ENCODE results near the gene HMHB1. TPM values are rescaled to one million over a fixed set of nuclear protein-coding genes. Genes with fewer than 3 reads are reported as not detected.

HMHB1 gene
- polyA plus RNA-seq (2013, experiment 1 of 2), result not detected
- not detected for polyA plus RNA-seq (2013, experiment 2 of 2)

DNA sequence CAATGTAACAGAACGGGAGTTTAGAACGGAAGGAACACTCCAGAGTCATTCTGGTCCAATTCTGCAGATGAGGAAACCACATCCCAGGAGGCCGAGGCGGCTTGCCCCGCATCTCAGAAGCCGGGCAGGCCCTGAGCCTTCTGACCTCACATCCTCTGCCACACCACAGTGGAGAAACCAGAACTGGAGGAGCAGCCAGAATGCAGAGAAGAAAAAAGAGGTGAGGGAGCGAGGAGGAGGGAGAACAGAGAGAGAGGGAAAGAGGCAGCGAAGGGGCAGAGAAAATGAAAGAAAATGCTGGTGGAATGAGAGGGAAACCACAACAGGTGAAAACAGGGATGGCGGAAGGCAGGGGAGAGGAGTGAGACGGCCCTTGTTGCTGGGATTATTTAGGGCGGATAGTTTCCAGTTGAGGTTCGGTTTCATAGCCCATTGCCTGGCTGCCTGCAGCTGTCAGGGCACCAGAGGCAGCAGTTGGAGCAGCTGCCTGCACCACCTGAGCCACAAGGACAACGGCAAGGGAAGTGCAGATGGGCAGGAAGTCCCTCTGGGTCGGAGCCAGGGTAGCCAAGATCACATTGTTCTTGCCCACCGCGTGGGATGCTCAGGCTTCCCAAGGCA is at the start of gene HMHB1:
Gene HMHB1 (plus strand): TSS at position 77 of the 621 bp plus-strand sequence.
- Histone ChIP-seq H3K27me3 (ENCODE audit: insufficient read depth, low read length) (no peaks in the 10 kb centered on the region), H3K9me3 (ENCODE audit: insufficient read depth, low read depth, low read length) (no peaks in the 10 kb centered on the region), H3K4me3 (ENCODE audit: low read length) (no peak within 1 kb of the TSS), H3K27ac (ENCODE audit: low read depth, low read length) (no peak within 1 kb of the TSS), H3K4me1 (ENCODE audit: insufficient read depth, low read length) (no peaks in the 10 kb centered on the region), H3K9ac (ENCODE audit: low read depth, low read length) (no peak within 1 kb of the TSS), H3K36me3 (ENCODE audit: insufficient read depth, low read length) (no peaks in the 10 kb centered on the region)
- WGBS, result 95% methylated on average over 16 of the region's 16 CpGs

DNA sequence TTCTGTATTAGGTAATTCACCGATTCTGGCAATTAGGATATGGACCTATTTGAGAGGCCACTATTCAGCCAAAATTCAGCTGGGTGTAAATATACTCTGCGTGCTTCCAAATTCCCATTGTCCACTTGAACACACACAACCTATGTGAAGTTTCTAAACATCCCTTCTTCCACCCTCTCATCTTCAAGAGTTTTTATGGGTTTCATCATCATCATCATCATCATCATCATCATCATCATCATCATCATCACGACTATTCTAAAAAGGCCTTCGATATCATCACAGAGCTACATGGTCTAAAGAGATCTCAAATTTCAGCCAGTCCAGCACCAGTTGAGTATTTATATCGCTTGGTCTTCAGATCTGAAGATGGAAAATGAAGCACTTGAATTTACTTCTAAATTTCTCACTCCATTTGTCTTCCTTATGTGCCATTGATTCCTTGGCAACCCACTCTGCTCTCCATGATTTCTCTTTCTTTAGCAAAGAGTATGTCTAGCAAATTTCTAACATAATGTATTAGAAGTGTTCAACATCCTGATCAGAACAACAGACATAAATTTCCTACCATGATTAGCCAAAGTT is 49.2 kb upstream of the HMHB1 start:
- Histone ChIP-seq H3K9ac (ENCODE audit: low read depth, low read length) (no peak overlapping the region), H3K4me1 (ENCODE audit: insufficient read depth, low read length) (no peaks in the 10 kb centered on the region), H3K4me3 (ENCODE audit: low read length) (no peak overlapping the region), H3K27ac (ENCODE audit: low read depth, low read length) (no peak overlapping the region), H3K9me3 (ENCODE audit: insufficient read depth, low read depth, low read length) (no peaks in the 10 kb centered on the region), H3K27me3 (ENCODE audit: insufficient read depth, low read length) (no peaks in the 10 kb centered on the region), H3K36me3 (ENCODE audit: insufficient read depth, low read length) (no peaks in the 10 kb centered on the region)
- WGBS, result 97% methylated on average over 5 of the region's 5 CpGs

DNA sequence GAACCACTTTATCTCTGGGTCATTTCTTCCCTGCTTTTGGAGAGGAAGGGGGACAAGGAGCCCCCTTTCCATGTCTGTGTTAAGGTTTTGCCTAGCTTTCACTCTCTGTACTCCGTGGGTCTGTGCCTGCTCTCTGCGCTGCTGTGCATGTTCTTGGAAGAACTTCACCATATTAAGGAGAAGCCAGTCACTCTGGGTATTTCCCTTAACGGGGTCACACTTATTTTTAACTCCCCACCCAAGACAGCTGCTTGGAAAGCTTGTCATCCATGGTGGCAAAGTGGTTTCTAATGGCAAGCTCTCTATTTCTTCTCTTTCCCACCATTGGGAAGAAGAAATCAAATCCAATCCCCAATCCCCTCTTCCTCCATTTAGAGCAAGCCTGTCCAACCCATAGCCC is 44.8 kb upstream of the HMHB1 start:
- no peaks in the 10 kb centered on the region for H3K36me3 ChIP-seq (ENCODE audit: insufficient read depth, low read length)

DNA sequence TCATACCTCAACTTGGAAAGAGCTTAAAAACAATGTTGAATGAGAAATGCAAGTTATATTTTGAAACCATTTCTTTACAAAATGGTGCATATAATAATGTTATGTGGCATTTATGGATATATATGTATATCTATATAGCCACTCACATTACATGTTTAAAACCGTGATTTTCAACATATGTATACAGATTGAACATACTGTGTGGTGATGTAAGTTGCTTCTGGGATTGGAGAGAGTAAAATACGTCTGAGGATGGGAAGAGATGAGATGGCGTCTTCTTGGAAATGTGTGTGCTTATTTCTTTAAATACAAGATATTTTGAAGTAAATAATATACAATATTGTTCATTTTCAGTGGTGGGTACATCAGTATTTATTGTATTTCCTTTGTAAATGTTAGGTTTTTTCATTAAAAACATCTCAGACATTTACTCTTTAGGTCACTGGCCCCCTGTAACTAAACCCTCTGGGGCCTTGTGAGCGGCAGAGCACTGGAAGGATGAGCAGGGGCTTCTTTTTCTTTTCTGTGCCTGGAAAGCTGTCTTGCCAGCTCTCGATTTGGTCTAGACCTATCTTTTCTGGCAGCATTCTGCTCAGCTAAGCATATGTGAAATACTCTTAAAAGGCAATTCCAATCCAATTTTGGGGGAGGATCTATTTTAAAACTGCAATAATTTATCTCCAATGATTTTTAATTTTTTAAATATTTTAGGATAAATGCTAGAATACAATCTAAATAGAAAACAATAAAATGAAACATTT is 42.8 kb upstream of the HMHB1 start:
- H3K9me3 ChIP-seq (ENCODE audit: insufficient read depth, low read depth, low read length), result no peaks in the 10 kb centered on the region
- H3K27me3 ChIP-seq (ENCODE audit: insufficient read depth, low read length), result no peaks in the 10 kb centered on the region
- H3K36me3 ChIP-seq (ENCODE audit: insufficient read depth, low read length), result no peaks in the 10 kb centered on the region
- H3K4me3 ChIP-seq (ENCODE audit: low read length), result no peak overlapping the region
- no peak overlapping the region for H3K27ac ChIP-seq (ENCODE audit: low read depth, low read length)
- H3K9ac ChIP-seq (ENCODE audit: low read depth, low read length), result no peak overlapping the region
- 89% methylated on average over 4 of the region's 5 CpGs for WGBS
- H3K4me1 ChIP-seq (ENCODE audit: insufficient read depth, low read length), result no peaks in the 10 kb centered on the region

More for the DNA sequence above, 44.8 kb upstream of the HMHB1 start:
- Histone ChIP-seq H3K27me3 (ENCODE audit: insufficient read depth, low read length) (no peaks in the 10 kb centered on the region), H3K4me3 (ENCODE audit: low read length) (no peak overlapping the region), H3K9ac (ENCODE audit: low read depth, low read length) (no peak overlapping the region), H3K9me3 (ENCODE audit: insufficient read depth, low read depth, low read length) (no peaks in the 10 kb centered on the region), H3K27ac (ENCODE audit: low read depth, low read length) (no peak overlapping the region), H3K4me1 (ENCODE audit: insufficient read depth, low read length) (no peaks in the 10 kb centered on the region)
- 97% methylated on average over 3 of the region's 3 CpGs for WGBS

DNA sequence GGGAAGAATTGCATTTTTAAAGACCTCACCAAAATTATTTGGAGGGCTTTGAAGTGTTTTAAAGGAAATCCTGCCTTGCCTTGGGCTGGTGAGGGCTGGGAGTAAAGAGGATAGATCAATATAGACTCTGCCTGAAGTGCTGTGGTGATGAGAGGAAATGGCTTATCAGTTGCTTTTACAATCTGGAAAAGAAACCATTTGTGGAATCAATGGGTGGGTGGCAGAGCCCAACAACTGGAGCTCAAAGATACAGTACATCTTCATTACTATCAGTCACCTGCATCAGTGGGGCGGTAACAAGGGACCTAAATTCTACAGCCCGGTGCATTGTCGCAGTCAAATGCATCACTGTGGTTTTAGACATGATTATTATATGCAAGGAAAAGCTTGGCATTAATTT is 41.5 kb upstream of the HMHB1 start:
- Histone ChIP-seq H3K9me3 (ENCODE audit: insufficient read depth, low read depth, low read length) (no peaks in the 10 kb centered on the region), H3K4me3 (ENCODE audit: low read length) (no peak overlapping the region), H3K27ac (ENCODE audit: low read depth, low read length) (no peak overlapping the region), H3K36me3 (ENCODE audit: insufficient read depth, low read length) (no peaks in the 10 kb centered on the region), H3K9ac (ENCODE audit: low read depth, low read length) (no peak overlapping the region), H3K4me1 (ENCODE audit: insufficient read depth, low read length) (no peaks in the 10 kb centered on the region), H3K27me3 (ENCODE audit: insufficient read depth, low read length) (no peaks in the 10 kb centered on the region)
- 87% methylated on average over 3 of the region's 3 CpGs for WGBS

DNA sequence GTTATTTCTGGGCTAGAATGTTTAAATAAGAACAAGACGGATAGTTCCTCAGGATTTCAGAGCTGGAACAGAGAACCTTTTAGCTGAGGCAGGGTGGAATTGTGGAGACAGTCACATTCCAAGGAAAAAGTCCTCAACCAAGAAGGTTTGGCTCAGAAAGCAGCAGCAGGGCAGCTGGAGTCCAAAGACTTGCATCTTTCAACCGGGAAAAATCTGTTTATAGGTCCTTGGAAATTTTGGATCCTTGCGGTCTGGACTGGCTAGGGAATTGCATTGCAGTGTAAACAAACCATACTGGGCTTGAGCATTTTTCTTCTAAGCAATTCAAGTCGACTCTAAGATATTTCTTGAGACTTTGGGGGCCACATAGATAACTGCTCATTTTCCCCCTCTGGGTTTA is 40.8 kb upstream of the HMHB1 start:
- Histone ChIP-seq H3K9me3 (ENCODE audit: insufficient read depth, low read depth, low read length) (no peaks in the 10 kb centered on the region), H3K36me3 (ENCODE audit: insufficient read depth, low read length) (no peaks in the 10 kb centered on the region), H3K4me1 (ENCODE audit: insufficient read depth, low read length) (no peaks in the 10 kb centered on the region), H3K9ac (ENCODE audit: low read depth, low read length) (no peak overlapping the region), H3K27ac (ENCODE audit: low read depth, low read length) (no peak overlapping the region), H3K4me3 (ENCODE audit: low read length) (no peak overlapping the region), H3K27me3 (ENCODE audit: insufficient read depth, low read length) (no peaks in the 10 kb centered on the region)
- 87% methylated on average over 4 of the region's 4 CpGs for WGBS

DNA sequence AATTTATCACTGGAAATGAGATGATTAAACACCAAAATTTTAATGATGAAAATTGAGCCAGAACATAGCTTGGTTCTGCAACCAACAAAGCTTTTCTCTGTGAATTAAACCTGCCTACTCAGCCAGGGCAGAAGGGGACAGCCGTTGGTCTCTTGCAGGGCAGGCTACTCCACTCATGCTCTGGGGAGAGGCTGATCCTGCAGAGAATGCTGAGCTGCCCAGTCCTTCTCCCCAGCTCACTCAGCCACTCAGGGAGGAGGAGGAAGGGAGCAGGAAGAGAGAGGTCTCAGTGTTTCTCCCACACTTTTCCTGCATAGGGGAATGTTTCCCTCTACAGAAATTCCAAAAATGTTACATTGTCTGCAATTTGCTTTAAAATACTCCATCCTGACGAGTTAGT is 40.4 kb upstream of the HMHB1 start:
- H3K27ac ChIP-seq (ENCODE audit: low read depth, low read length), result no peak overlapping the region
- H3K4me1 ChIP-seq (ENCODE audit: insufficient read depth, low read length), result no peaks in the 10 kb centered on the region
- no peaks in the 10 kb centered on the region for H3K36me3 ChIP-seq (ENCODE audit: insufficient read depth, low read length)
- 80% methylated on average over 2 of the region's 2 CpGs for WGBS
- no peaks in the 10 kb centered on the region for H3K27me3 ChIP-seq (ENCODE audit: insufficient read depth, low read length)
- no peak overlapping the region for H3K4me3 ChIP-seq (ENCODE audit: low read length)
- no peaks in the 10 kb centered on the region for H3K9me3 ChIP-seq (ENCODE audit: insufficient read depth, low read depth, low read length)
- no peak overlapping the region for H3K9ac ChIP-seq (ENCODE audit: low read depth, low read length)

DNA sequence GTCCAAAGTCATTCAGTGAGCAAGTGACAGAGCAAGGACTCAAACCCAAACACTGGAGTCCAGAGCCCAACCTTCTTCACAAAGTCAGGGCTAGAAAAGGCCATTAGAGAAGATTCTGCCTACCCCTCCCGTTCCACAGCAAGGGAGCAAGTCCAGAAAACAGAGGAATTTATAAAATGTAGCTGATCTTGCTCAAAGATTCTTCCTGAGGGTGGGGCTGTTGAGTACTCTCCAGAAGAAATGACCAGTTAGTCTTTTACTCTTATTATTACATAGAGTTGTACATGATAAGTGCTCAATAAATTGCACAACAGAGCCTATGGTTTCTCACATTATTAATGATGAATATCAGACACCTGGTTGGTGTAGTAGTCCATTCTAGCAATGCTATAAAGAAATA is 39.3 kb upstream of the HMHB1 start:
- H3K36me3 ChIP-seq (ENCODE audit: insufficient read depth, low read length), result no peaks in the 10 kb centered on the region
- 100% methylated on average over 1 of the region's 1 CpG for WGBS

DNA sequence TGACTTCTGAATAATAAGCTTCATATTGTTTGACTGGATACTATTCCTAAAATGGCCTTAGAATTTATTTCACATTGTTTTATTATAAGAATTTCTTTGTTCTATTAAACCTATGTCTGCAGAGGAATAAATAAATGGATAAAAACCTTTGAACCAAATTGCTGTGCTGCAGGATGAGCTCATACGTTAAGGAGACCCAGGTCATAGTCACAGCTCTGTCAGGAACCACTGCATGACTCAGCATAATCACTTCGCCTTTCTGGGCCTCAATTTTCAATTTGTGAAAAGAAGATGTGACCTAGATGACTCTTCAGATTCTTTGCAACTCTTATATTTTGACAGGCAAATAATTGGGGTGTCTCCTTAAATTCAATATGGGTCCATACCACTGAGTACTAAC is 36.7 kb upstream of the HMHB1 start:
- WGBS, result 94% methylated on average over 2 of the region's 2 CpGs
- H3K36me3 ChIP-seq (ENCODE audit: insufficient read depth, low read length), result no peaks in the 10 kb centered on the region
- H3K27me3 ChIP-seq (ENCODE audit: insufficient read depth, low read length), result no peaks in the 10 kb centered on the region
- no peaks in the 10 kb centered on the region for H3K4me1 ChIP-seq (ENCODE audit: insufficient read depth, low read length)
- H3K4me3 ChIP-seq (ENCODE audit: low read length), result no peak overlapping the region
- H3K9me3 ChIP-seq (ENCODE audit: insufficient read depth, low read depth, low read length), result peaks cover 4% of the 10 kb centered on the region; the same call in 1 of the 2 replicates
- no peak overlapping the region for H3K9ac ChIP-seq (ENCODE audit: low read depth, low read length)
- no peak overlapping the region for H3K27ac ChIP-seq (ENCODE audit: low read depth, low read length)

More for the DNA sequence above, 39.3 kb upstream of the HMHB1 start:
- Histone ChIP-seq H3K9me3 (ENCODE audit: insufficient read depth, low read depth, low read length) (no peaks in the 10 kb centered on the region), H3K9ac (ENCODE audit: low read depth, low read length) (no peak overlapping the region), H3K27ac (ENCODE audit: low read depth, low read length) (no peak overlapping the region), H3K4me3 (ENCODE audit: low read length) (no peak overlapping the region), H3K4me1 (ENCODE audit: insufficient read depth, low read length) (no peaks in the 10 kb centered on the region), H3K27me3 (ENCODE audit: insufficient read depth, low read length) (no peaks in the 10 kb centered on the region)

DNA sequence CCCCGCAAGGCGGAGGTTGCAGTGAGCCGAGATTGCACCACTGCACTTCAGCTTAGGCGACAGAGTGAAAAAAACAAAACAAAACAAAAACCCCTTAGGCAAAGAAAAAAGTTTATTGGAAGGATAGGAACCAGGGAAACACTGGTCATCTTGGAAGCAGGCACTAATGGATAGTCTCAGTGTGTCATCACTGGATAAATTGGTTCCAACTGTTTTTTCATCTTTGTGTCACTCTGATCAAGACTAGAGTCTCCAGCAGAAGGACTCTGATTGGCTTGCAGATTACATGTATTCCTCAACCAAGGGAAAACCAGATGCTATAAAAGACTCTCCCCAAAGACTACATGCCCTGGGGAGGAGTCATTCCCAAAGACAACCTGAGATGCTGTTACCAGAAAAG is 35.0 kb upstream of the HMHB1 start:
- Histone ChIP-seq H3K9me3 (ENCODE audit: insufficient read depth, low read depth, low read length) (peaks cover 4% of the 10 kb centered on the region; the same call in 1 of the 2 replicates), H3K4me1 (ENCODE audit: insufficient read depth, low read length) (peaks cover 2% of the 10 kb centered on the region; the same call in 1 of the 2 replicates), H3K27me3 (ENCODE audit: insufficient read depth, low read length) (no peaks in the 10 kb centered on the region), H3K27ac (ENCODE audit: low read depth, low read length) (no peak overlapping the region), H3K4me3 (ENCODE audit: low read length) (no peak overlapping the region), H3K36me3 (ENCODE audit: insufficient read depth, low read length) (no peaks in the 10 kb centered on the region), H3K9ac (ENCODE audit: low read depth, low read length) (no peak overlapping the region)
- WGBS, result 81% methylated on average over 3 of the region's 4 CpGs

DNA sequence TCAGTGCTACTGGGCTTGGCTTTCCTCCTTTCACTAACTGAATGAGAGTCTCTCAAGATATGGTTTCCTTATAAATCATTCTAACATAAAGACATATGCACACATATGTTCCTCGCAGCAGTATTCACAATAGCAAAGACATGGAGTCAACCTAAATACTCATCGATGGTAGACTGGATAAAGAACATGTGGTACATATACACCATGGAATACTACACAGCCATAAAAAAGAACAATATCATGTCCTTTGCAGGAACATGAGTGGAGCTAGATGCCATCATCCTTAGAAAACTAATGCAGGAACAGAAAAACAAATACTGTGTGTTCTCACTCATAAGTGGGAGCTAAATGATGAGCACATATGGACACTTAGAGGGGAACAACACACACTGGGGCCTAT is 32.5 kb upstream of the HMHB1 start:
- 100% methylated on average over 2 of the region's 2 CpGs for WGBS

More for the DNA sequence above, 32.5 kb upstream of the HMHB1 start:
- H3K4me1 ChIP-seq (ENCODE audit: insufficient read depth, low read length), result peaks cover 19% of the 10 kb centered on the region
- H3K9me3 ChIP-seq (ENCODE audit: insufficient read depth, low read depth, low read length), result peaks cover 4% of the 10 kb centered on the region; the same call in 1 of the 2 replicates
- H3K27ac ChIP-seq (ENCODE audit: low read depth, low read length), result no peak overlapping the region
- no peaks in the 10 kb centered on the region for H3K36me3 ChIP-seq (ENCODE audit: insufficient read depth, low read length)
- H3K4me3 ChIP-seq (ENCODE audit: low read length), result no peak overlapping the region
- H3K9ac ChIP-seq (ENCODE audit: low read depth, low read length), result no peak overlapping the region
- no peaks in the 10 kb centered on the region for H3K27me3 ChIP-seq (ENCODE audit: insufficient read depth, low read length)
